SH-SY5Y (cell line): ENCODE results near the gene TFDP1.

Experiments
- GATA2 ChIP-seq: IDR thresholded peaks from 2 replicates; pipeline ENCODE4 v1.6.1; 2011; ENCODE audit warnings: mild to moderate bottlenecking, low read depth, low read length
- GATA3 ChIP-seq: IDR thresholded peaks from 2 replicates; pipeline ENCODE4 v1.6.1; 2011; ENCODE audit warnings: low read depth, mild to moderate bottlenecking, low read length, moderate library complexity

DNA sequence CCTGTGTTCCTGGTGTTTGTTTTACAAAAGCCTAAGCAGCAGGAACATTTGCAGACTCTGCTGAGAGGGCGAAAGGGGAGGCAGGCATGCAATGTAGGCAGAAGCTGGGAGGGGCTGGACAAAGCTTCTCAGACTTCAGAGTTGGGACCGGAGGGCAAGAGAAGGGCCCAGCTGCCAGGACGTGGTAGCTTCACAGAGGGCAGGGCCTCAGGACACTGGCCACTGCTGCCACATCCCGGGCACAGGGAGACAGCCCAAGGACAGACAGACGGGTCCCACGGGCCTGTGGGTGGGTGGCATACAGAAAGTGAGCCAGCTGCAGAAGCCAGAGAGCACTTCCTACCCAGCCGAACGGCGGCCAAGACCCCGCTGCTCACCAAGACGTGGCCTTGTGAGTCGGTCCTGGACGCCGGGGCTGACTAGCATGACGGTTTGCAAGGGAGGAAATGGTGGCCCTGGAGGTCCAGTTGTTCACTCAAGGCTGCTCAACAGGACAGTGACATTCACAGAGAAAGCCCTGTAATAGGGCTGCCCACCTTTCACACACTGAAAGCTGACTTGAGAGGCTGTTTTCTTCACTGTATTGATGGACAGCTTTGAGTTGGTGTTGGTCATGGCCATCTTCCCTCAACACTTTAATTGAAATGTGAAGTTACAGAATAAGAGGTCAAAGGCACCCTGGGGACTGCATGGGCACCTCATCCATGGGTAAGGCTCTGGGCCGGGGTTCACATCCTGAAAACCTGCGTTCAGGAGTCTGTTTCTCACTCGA is 23.7 kb upstream of the TFDP1 start:
- TF ChIP-seq GATA2 (no peak), GATA3 (no peak)
